Adrenal gland (tissue), 12 donors: ENCODE results near the gene CFAP251. TPM values are rescaled to one million over a fixed set of nuclear protein-coding genes. Genes with fewer than 3 reads are reported as not detected.
A peak's percentile ranks its signal among the peaks of the same experiment; 100 is the strongest.
"Not testable (repeated sequence)": the region's sequence is repeated elsewhere in the genome, so short reads cannot be mapped to it uniquely, and the experiment has no call there.

Experiments
- DNase-seq, 7 donors: peaks; one replicate each; pipeline ENCODE4 v3.0.0-alpha.2; 2019 to 2020
- H3K27ac ChIP-seq, 5 donors: fragments of 200-600 bp; sonication (generic) in 4 of 5; 1 replicate in 3 of 5; 2 replicates in 2 of 5; pipeline versions ENCODE4 v1.5.1 to v1.8.0; 2016 to 2020; ENCODE audit warnings: mild to moderate bottlenecking in 1 of 5
- H3K27me3 ChIP-seq: fragments of 200-600 bp; 2 replicates; pipeline ENCODE4 v1.8.0; 2021
- H3K36me3 ChIP-seq, 2 donors: fragments of 200-600 bp; replicated peaks in 1 of 2; 1 replicate in 1 of 2; 2 replicates in 1 of 2; pipeline versions ENCODE4 v1.5.1 to v1.8.0; 2018 to 2022
- H3K4me1 ChIP-seq, 2 donors: fragments of 200-600 bp; replicated peaks in 1 of 2; 1 replicate in 1 of 2; 2 replicates in 1 of 2; pipeline versions ENCODE4 v1.5.1 to v1.8.0; 2018 to 2021
- H3K4me3 ChIP-seq, 4 donors: fragments of 200-600 bp; sonication (generic) in 3 of 4; one replicate each; pipeline ENCODE4 v1.5.1; 2016 to 2018
- H3K9me3 ChIP-seq, 3 donors: fragments of 200-600 bp; sonication (generic) in 1 of 3; replicated peaks in 1 of 3; 1 replicate in 2 of 3; 2 replicates in 1 of 3; pipeline versions ENCODE4 v1.5.1 to v1.8.0; 2016 to 2021
- CTCF ChIP-seq, 6 experiments: fragments of 450-650 bp in 4 of 6; fragments of 200-600 bp in 2 of 6; sonication (generic) in 1 of 6; IDR thresholded peaks; 1 replicate in 5 of 6; 2 replicates in 1 of 6; pipeline versions ENCODE4 v1.5.1 to v1.8.0; 2016 to 2021; ENCODE audit warnings: antibody characterized with exemption in 6 of 6, mild to moderate bottlenecking in 2 of 6, moderate library complexity in 1 of 6
- POLR2A ChIP-seq, 2 donors: fragments of 450-650 bp; IDR thresholded peaks; one replicate each; pipeline ENCODE4 v1.6.1; 2017; ENCODE audit warnings: antibody characterized with exemption in 2 of 2, mild to moderate bottlenecking in 2 of 2, moderate library complexity in 1 of 2
- WGBS, 4 donors: extraction: QIAGEN DNeasy Blood & Tissue Kit in 2 of 4; methylation state at CpG; one replicate each; pipeline versions ENCODE4 v1.1.5 to v1.1.7; 2013 to 2017; 5-methylcytosine and 5-hydroxymethylcytosine counted together
- intact Hi-C, 2 donors: fragments of 100-400 bp; cut with DNase I; formaldehyde crosslinking; loops; one replicate each; pipeline versions ENCODE4 v1.14.1 to v1.15.0; 2022 to 2023
- polyA plus RNA-seq, 3 donors: library from polyadenylated mRNA; stranded (reverse); fragments of 200-250 nt in 2 of 3; fragments of 350-450 nt in 1 of 3; fragmentation: Illumina TruSeq in 1 of 3; extraction: RNeasy Lipid Tissue Mini Kit (QIAGEN cat#74804) in 1 of 3; gene quantifications; one replicate each; pipeline ENCODE4 v1.2.3, GENCODE V29; 2013 to 2014
- total RNA-seq, 9 donors: library from RNA; depleted of rRNA in 4 of 9; stranded (reverse); fragments of >200 nt in 4 of 9; fragments of 120-200 nt in 1 of 9; fragmentation: NEBNext Ultra II Directional in 1 of 9; extraction: Animal tissue kit (Norgen Biotek cat#: 25700) in 1 of 9; gene quantifications; one replicate each; pipeline versions ENCODE4 v1.1.0 to v1.2.4, GENCODE V29; 2013 to 2023
- donor health status: healthy with polysubstance abuse.
- donor health status: Bipolar disorder and iron deficiency.
- donor health status: DM: yes; HTN: yes; CAD: no.
- donor health status: DM: no; HTN: no; CAD: no.
- donor health status: DM: no; HTN: no; CAD: no.
- donor health status: DM: yes; HTN: yes; CAD: no.

Gene CFAP251
- total and polyA plus RNA-seq, 12 donors: 0.30 to 11.6 (median 2.7) TPM

GRCh38 chr12:121889274-121889624 lies 29.1 kb upstream of the CFAP251 start:
- intact Hi-C loops: loop anchor here (5.0 to 10.0 kb wide), 3 partner anchors 74 to 194 kb away; no protein-coding TSS in a partner anchor
- peak overlapping the region; percentile 77 to 99 (median 92) for H3K27ac ChIP-seq
- H3K27me3 ChIP-seq: no peaks in the 10 kb centered on the region
- TF ChIP-seq CTCF (IDR thresholded peaks at IDR 0.05): no peak
- TF ChIP-seq POLR2A (IDR thresholded peaks at IDR 0.05): no peak
- WGBS, 4 donors: 1 to 4% (median 2%) methylated on average over 7 of the region's 7 CpGs
- H3K4me3 ChIP-seq: peak overlapping the region; percentile 2 to 64 (median 33)
- no peaks in the 10 kb centered on the region for H3K9me3 ChIP-seq
- H3K4me1 ChIP-seq: peaks cover 25 to 44% of the 10 kb centered on the region in 2 donors
- H3K36me3 ChIP-seq: peaks cover 0 to 4% of the 10 kb centered on the region in 2 donors
- no peak for DNase-seq

GRCh38 chr12:121889661-121890060 lies 28.7 kb upstream of the CFAP251 start:
- intact Hi-C loops: loop anchor here (5.0 to 10.0 kb wide), 5 partner anchors 75 to 195 kb away; partner anchors contain the start of gene RHOF (in 2 of the 2)
- 40 to 49% (median 45%) methylated on average over 6 of the region's 6 CpGs for WGBS, 4 donors
- H3K36me3 ChIP-seq, DNase-seq, H3K9me3 ChIP-seq, H3K27me3 ChIP-seq: not testable (repeated sequence)
- Histone ChIP-seq H3K27ac (peak overlapping the region in 1 of 5 donors; percentile 95), H3K4me3 (peak overlapping the region in 3 of 4 donors; percentile 2 to 64 (median 31)), H3K4me1 (peaks cover 25 to 46% of the 10 kb centered on the region in 2 donors)

DNA sequence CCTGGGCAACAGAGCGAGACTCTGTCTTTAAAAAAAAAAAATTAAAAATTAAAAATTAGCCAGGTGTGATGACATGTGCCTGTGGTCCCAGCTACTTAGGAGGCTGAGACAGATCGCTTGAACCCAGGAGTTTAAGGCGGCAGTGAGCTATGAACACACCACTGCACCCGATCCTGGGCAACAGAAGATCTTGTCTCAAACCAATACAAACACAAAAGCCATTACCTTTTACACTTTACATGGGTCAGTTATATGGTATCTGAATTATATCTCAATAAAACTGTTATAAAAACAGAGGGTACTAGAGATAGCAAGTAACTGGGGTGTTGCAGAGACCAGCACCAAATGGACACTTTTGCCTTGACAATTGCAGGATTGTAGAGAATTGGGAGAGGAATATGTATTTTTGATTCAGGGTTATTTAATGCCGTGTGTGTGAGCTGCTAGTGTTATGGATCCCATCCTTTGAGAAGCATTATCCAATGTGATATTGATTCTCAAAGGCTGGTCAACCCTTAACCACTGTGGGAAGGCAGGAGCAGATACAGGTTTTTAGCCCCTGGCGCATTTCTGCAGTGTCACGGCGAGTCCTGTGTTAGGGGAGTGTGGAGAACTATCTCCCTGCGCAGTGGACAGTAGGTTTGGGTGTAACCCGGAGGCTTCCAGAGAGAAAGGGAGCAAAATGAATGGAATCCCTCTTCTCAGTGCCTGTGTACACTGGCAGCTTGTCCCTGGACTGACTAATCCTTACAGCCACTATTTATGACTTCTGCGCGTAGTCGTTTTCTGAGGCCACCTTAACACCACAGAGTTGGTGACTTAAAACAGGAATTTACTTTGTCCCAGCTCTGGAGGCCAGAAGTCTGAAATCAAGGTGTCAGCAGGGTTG lies 25.5 kb upstream of the CFAP251 start:
- intact Hi-C loops: loop anchor here (5.0 to 10.0 kb wide), 2 partner anchors 98 to 101 kb away; partner anchors contain the start of gene RHOF (in 2 of the 2)
- Histone ChIP-seq H3K36me3 (peaks cover 0 to 36% of the 10 kb centered on the region in 2 donors), H3K27me3 (no peaks in the 10 kb centered on the region), H3K27ac (peak overlapping the region in 2 of 5 donors; percentile 17 to 46), H3K9me3 (no peaks in the 10 kb centered on the region), H3K4me3 (no peak overlapping the region), H3K4me1 (peaks cover 25 to 45% of the 10 kb centered on the region in 2 donors)
- TF ChIP-seq CTCF (IDR thresholded peaks at IDR 0.05) (no peak), POLR2A (IDR thresholded peaks at IDR 0.05) (no peak)
- DNase-seq: peak; percentile 21 to 61 (median 33)
- 73 to 83% (median 74%) methylated on average over 13 of the region's 13 CpGs for whole genome bisulfite sequencing, 4 donors

DNA sequence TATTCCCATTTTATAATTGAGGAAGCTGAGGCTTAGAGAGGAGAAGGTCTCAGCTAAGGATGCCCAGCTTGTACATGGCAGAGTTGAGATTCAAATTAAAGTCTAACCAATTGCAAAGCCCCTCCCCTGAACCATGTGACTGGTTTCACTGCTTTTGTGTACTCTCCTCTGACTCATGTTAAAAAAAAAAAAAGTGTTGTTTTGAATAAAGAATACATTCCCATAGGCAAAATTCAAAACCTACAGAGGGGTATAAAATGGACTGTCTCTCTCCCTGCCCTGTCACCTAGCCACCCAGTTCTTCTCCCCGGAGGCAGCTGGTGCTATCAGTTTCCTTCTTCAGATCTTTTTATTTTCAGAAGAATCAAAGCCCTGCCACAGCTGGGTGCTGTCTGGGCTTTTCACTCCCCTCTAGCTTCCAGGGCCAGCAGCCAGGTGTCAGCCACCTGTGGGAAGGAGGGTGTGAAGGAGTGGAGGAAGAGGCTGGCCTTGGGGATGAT lies 24.4 kb upstream of the CFAP251 start:
- no peaks in the 10 kb centered on the region for H3K27me3 ChIP-seq
- H3K4me1 ChIP-seq: peaks cover 25 to 42% of the 10 kb centered on the region in 2 donors
- peak in 4 of 7 donors; percentile 26 to 47 (median 36) for DNase-seq
- intact Hi-C loops: loop anchor here (5.0 to 10.0 kb wide), 2 partner anchors 99 to 102 kb away; partner anchors contain the start of gene RHOF (in 2 of the 2)
- peaks cover 0 to 45% of the 10 kb centered on the region in 2 donors for H3K36me3 ChIP-seq
- no peaks in the 10 kb centered on the region for H3K9me3 ChIP-seq
- peak overlapping the region in 1 of 5 donors; percentile 6 for H3K27ac ChIP-seq
- WGBS, 4 donors: 13 to 40% (median 27%) methylated on average over 1 of the region's 1 CpG
- H3K4me3 ChIP-seq: no peak overlapping the region
- TF ChIP-seq POLR2A (IDR thresholded peaks at IDR 0.05): no peak
- TF ChIP-seq CTCF (IDR thresholded peaks at IDR 0.05): no peak
